HEK293 (cell line): ENCODE measurements around the gene TLE6.

Experiments
- FEZF1 ChIP-seq: fragments of 450-650 bp; formaldehyde crosslinking; IDR thresholded peaks from 2 replicates; pipeline ENCODE4 v1.5.1; 2016; ENCODE audit warnings: missing biosample characterization, missing genetic modification characterization
- GLIS2 ChIP-seq: fragments of 450-650 bp; formaldehyde crosslinking; IDR thresholded peaks from 2 replicates; pipeline ENCODE4 v1.5.1; 2016; ENCODE audit warnings: missing biosample characterization, missing genetic modification characterization
- IKZF3 ChIP-seq: fragments of 450-650 bp; IDR thresholded peaks from 2 replicates; pipeline ENCODE4 v1.5.0; 2018; ENCODE audit warnings: missing biosample characterization, mild to moderate bottlenecking, missing genetic modification characterization, moderate library complexity
- KLF17 ChIP-seq: fragments of 450-650 bp; formaldehyde crosslinking; IDR thresholded peaks from 2 replicates; pipeline ENCODE4 v1.5.1; 2016; ENCODE audit warnings: missing biosample characterization, missing genetic modification characterization
- OVOL3 ChIP-seq: fragments of 450-650 bp; formaldehyde crosslinking; IDR thresholded peaks from 2 replicates; pipeline ENCODE4 v1.5.1; 2016; ENCODE audit warnings: missing biosample characterization, missing genetic modification characterization
- REST ChIP-seq: fragments of 450-650 bp; formaldehyde crosslinking; IDR thresholded peaks from 2 replicates; pipeline ENCODE4 v1.5.1; 2016; ENCODE audit warnings: missing biosample characterization, missing genetic modification characterization
- TSHZ1 ChIP-seq: fragments of 450-650 bp; formaldehyde crosslinking; IDR thresholded peaks from 2 replicates; pipeline ENCODE4 v1.5.1; 2016; ENCODE audit warnings: missing biosample characterization, missing genetic modification characterization, borderline replicate concordance
- ZEB2 ChIP-seq: fragments of 450-650 bp; formaldehyde crosslinking; IDR thresholded peaks from 2 replicates; pipeline ENCODE4 v1.5.1; 2016; ENCODE audit warnings: missing biosample characterization, missing genetic modification characterization
- ZNF16 ChIP-seq: fragments of 450-650 bp; formaldehyde crosslinking; IDR thresholded peaks from 2 replicates; pipeline ENCODE4 v1.5.1; 2016; ENCODE audit warnings: low read depth, missing biosample characterization, missing genetic modification characterization
- ZNF174 ChIP-seq: fragments of 450-650 bp; formaldehyde crosslinking; IDR thresholded peaks from 2 replicates; pipeline ENCODE4 v1.5.0; 2017; ENCODE audit warnings: missing biosample characterization, mild to moderate bottlenecking, missing genetic modification characterization
- ZNF184 ChIP-seq: fragments of 450-650 bp; IDR thresholded peaks from 2 replicates; pipeline ENCODE4 v1.5.1; 2018; ENCODE audit warnings: missing biosample characterization, mild to moderate bottlenecking, missing genetic modification characterization
- ZNF19 ChIP-seq: fragments of 450-650 bp; formaldehyde crosslinking; IDR thresholded peaks from 2 replicates; pipeline ENCODE4; 2016; ENCODE audit warnings: missing biosample characterization, missing genetic modification characterization, low read depth
- ZNF223 ChIP-seq: fragments of 450-650 bp; formaldehyde crosslinking; IDR thresholded peaks from 2 replicates; pipeline ENCODE4 v1.5.1; 2016; ENCODE audit warnings: missing biosample characterization, missing genetic modification characterization
- ZNF280D ChIP-seq: fragments of 450-650 bp; formaldehyde crosslinking; IDR thresholded peaks from 2 replicates; pipeline ENCODE4 v1.5.1; 2016; ENCODE audit warnings: missing biosample characterization, missing genetic modification characterization
- ZNF311 ChIP-seq: fragments of 450-650 bp; formaldehyde crosslinking; IDR thresholded peaks from 2 replicates; pipeline ENCODE4 v1.5.1; 2017; ENCODE audit warnings: missing biosample characterization, missing genetic modification characterization, borderline replicate concordance
- ZNF354C ChIP-seq: fragments of 450-650 bp; formaldehyde crosslinking; IDR thresholded peaks from 2 replicates; pipeline ENCODE4 v1.5.1; 2016; ENCODE audit warnings: missing biosample characterization, missing genetic modification characterization, low read depth, borderline replicate concordance
- ZNF423 ChIP-seq: fragments of 450-650 bp; formaldehyde crosslinking; IDR thresholded peaks from 2 replicates; pipeline ENCODE4 v1.5.1; 2016; ENCODE audit warnings: missing biosample characterization, missing genetic modification characterization
- ZNF514 ChIP-seq: fragments of 450-650 bp; formaldehyde crosslinking; IDR thresholded peaks from 2 replicates; pipeline ENCODE4 v1.5.1; 2016; ENCODE audit warnings: missing biosample characterization, missing genetic modification characterization
- ZNF677 ChIP-seq: fragments of 450-650 bp; IDR thresholded peaks from 2 replicates; pipeline ENCODE4 v1.5.0; 2018; ENCODE audit warnings: missing biosample characterization, mild to moderate bottlenecking, missing genetic modification characterization, moderate library complexity
- ZNF692 ChIP-seq: fragments of 450-650 bp; formaldehyde crosslinking; IDR thresholded peaks from 2 replicates; pipeline ENCODE4 v1.5.1; 2016; ENCODE audit warnings: missing biosample characterization, missing genetic modification characterization
- ZNF776 ChIP-seq: fragments of 450-650 bp; formaldehyde crosslinking; IDR thresholded peaks from 2 replicates; pipeline ENCODE4 v1.5.0; 2017; ENCODE audit warnings: missing biosample characterization, missing genetic modification characterization, borderline replicate concordance
- ZNF792 ChIP-seq: fragments of 450-650 bp; formaldehyde crosslinking; IDR thresholded peaks from 2 replicates; pipeline ENCODE4 v1.5.1; 2016; ENCODE audit warnings: missing biosample characterization, missing genetic modification characterization
- ZNF830 ChIP-seq: fragments of 450-650 bp; IDR thresholded peaks from 2 replicates; pipeline ENCODE4 v1.5.0; 2018; ENCODE audit warnings: missing biosample characterization, missing genetic modification characterization, low read depth, mild to moderate bottlenecking, moderate library complexity
- ZSCAN18 ChIP-seq: fragments of 450-650 bp; formaldehyde crosslinking; IDR thresholded peaks from 2 replicates; pipeline ENCODE4 v1.5.1; 2016; ENCODE audit warnings: missing biosample characterization, missing genetic modification characterization

TLE6 gene

GRCh38 chr19:2983351-2984214, 6.2 kb downstream of the TLE6 start (continued):
- no peak for TF ChIP-seq ZNF830 (tag by site-specific recombination)
- no peak for TF ChIP-seq ZNF514 (tag by site-specific recombination)
- no peak; the same call in none of the 2 replicates for TF ChIP-seq ZEB2 (tag by site-specific recombination)
- TF ChIP-seq ZNF354C (tag by site-specific recombination), result no peak
- TF ChIP-seq ZNF280D, result peak; percentile 23; the same call in 1 of the 2 replicates
- no peak; the same call in 1 of the 2 replicates for TF ChIP-seq IKZF3 (tag by site-specific recombination)
- TF ChIP-seq ZNF792 (tag by site-specific recombination), result no peak
- TF ChIP-seq GLIS2, result peak; percentile 90
- peak; percentile 88 for TF ChIP-seq TSHZ1 (tag by site-specific recombination)
- TF ChIP-seq ZNF677 (tag by site-specific recombination), result no peak
- TF ChIP-seq ZNF184 (tag by site-specific recombination), result peak; percentile 77; the same call in 1 of the 2 replicates
- peak; percentile 56; the same call in 1 of the 2 replicates for TF ChIP-seq ZNF692 (tag by site-specific recombination)
- TF ChIP-seq ZNF223 (tag by site-specific recombination), result no peak
- TF ChIP-seq ZNF19 (tag by site-specific recombination), result 0 out of 2 replicates have a peak, but pooled peaks have one; percentile 22
- no peak for TF ChIP-seq ZNF311 (tag by site-specific recombination)
- TF ChIP-seq ZNF16 (tag by site-specific recombination), result peak; percentile 99
- 0 out of 2 replicates have a peak, but pooled peaks have one; percentile 34 for TF ChIP-seq REST
- TF ChIP-seq ZSCAN18, result peak; percentile 64; the same call in 1 of the 2 replicates
- TF ChIP-seq ZNF174 (tag by site-specific recombination), result no peak
- TF ChIP-seq ZNF423 (tag by site-specific recombination), result peak; percentile 99
- 0 out of 2 replicates have a peak, but pooled peaks have one; percentile 61 for TF ChIP-seq OVOL3
- peak; percentile 98 for TF ChIP-seq FEZF1 (tag by site-specific recombination)
- peak; percentile 100 for TF ChIP-seq KLF17 (tag by site-specific recombination)
- TF ChIP-seq ZNF776, result no peak
